GM19324 (cell line): ENCODE measurements around the gene CCDC174.

ENCODE experiments used
- ATAC-seq: cut with Tn5 transposase; IDR thresholded peaks from one replicate; pipeline ENCODE4 v1.9.1; 2021; ENCODE audit warnings: mild to moderate bottlenecking, moderate library complexity; ENCODE audit not compliant: unreplicated experiment, low FRiP score

The CCDC174 gene

GRCh38 chr3:14691239-14691638, 39.7 kb downstream of the CCDC174 start:
- ATAC-seq: no peak

DNA sequence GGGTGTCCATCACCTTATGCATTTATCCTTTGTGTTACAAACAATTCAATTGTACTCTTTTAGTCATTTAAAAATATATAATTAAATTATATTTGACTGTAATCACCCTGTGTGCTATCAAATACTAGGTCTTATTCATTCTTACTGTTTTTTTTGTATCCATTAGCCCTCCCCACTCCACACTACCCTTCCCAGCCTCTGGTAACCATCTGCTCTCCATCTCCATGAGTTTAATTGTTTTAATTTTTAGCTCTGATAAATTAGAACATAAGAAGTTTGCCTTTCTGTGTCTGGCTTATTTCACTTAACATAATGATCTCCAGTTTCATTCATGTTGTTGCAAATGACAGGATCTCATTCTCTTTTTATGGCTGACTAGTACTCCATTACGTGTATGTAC, 40.2 kb downstream of the CCDC174 start:
- ATAC-seq: no peak

DNA sequence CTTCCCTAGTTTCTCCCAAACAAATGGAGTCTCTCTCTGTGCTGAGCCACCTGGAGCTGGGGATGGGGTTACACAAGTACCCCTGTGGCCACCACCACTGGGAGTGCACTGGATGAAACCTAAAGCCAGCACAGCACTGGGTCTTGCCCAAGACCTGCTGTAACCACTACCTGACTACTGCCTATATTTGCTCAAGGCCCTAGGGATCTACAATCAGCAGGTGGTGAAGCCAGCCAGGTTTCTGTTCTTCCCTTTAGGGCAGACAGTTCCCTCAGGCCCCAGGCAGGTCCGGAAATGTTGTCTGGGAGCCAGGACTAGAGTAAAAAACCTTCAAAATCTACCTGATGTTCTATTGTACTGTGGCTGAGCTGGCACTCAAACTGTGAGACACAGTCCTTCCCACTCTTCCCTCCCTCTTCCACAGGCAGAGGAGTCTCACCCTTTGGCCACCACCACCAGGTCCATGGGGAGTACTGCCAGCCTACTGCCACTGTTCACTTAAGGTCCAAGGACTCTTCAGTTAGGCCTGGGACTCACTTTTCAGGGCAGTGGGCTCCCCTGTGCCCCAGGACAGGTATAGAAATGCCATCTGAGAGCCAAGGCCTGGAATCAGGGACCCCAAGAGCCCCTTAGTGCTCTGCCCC, 47.2 kb downstream of the CCDC174 start:
- ATAC-seq: no peak

DNA sequence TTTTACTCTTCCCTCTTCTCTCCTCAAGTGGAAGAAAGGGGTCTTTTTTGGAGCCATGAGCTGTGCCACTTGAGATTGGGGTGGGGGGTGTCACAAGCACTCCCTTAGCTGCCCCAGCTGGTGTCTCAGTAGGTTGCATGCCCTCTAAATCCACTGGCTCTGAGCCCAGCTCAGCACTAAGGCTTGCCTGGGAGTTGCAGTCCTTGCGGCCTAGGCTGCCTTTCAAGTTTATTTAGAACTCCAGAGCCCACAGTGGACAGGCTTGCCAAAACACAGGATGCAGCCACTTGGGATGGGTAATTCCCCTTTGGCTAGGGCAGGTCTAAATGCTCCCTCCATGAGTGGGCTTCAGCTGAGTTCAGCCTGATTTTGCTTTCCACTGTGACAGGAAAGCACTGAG, 48.1 kb downstream of the CCDC174 start:
- no peak for ATAC-seq

- ATAC-seq: no peak
Observed at GRCh38 chr3:14700891-14701290, 49.3 kb downstream of the CCDC174 start.

DNA sequence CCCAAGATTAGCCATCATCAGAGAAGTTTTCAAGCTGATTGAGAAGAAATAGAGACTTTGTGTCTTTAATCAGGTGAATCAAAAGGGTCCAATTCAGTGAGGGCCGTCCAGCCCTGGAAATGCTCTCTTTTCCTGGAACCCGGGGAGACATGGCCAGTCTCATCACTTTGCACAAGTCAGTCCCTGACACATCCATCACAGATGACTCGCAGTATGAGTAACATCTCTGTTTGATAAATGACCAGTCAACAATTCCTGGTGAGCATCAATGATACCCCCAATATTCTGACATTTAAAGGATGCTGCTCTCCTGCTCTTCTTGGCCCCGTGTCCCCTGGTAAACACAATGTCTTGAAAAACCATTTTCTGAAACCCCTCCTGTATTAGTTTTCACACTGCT, 50.1 kb downstream of the CCDC174 start:
- ATAC-seq: no peak

- no peak for ATAC-seq
Observed at GRCh38 chr3:14703128-14703750, 51.7 kb downstream of the CCDC174 start.

- no peak for ATAC-seq
Observed at GRCh38 chr3:14703791-14704190, 52.2 kb downstream of the CCDC174 start.

GRCh38 chr3:14706096-14706495, 54.5 kb downstream of the CCDC174 start:
- no peak for ATAC-seq

GRCh38 chr3:14716591-14716990, 65.0 kb downstream of the CCDC174 start:
- ATAC-seq: no peak

- no peak for ATAC-seq
Observed at GRCh38 chr3:14717307-14717706, 65.7 kb downstream of the CCDC174 start.

DNA sequence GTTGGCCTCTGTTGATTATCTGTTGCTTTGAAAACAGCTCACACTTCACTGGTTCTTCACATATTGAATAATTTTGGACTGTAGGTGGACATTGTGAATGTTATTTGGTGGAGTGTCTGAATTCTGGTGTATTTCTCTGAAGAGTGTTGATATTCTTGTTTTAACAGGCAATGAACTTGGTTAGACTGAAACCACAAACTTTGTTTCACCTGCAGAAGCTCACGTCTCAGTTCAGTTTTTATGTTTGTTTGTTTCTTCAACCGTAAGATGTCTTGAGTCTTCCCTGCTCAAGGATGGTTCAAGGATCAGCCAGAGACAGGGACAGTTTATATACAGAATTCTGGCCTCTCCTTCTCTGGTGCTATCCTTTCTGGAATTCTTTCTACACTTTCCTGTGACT, 67.0 kb downstream of the CCDC174 start:
- ATAC-seq: no peak

DNA sequence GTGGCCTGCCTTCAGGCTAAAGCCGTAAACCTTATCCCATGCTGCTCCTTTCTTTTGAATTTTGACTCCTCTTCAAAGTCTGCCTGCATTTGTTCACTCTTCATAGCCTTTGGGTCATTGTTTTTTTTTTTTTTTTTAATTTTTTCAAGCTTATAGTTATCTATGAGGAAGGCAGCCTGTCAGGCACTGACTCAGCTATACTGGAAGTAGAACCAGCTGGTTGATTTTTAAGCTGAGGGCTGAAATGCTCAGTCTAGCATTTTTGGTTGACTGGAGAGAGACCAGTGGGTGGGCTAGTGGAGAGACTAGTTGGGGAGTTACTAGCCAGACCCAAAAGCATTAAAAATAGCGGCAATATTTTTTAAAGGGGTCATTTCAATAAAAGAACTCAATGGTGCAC, 67.4 kb downstream of the CCDC174 start:
- no peak for ATAC-seq

- no peak for ATAC-seq
Observed at GRCh38 chr3:14721126-14721864, 69.7 kb downstream of the CCDC174 start.
